NB4 (cell line): ENCODE measurements around the gene LITAFD.

Source experiments
- CTCF ChIP-seq: IDR thresholded peaks from one replicate; pipeline ENCODE4 v1.5.1; 2012; ENCODE audit warnings: low read depth, low read length
- MYC ChIP-seq: IDR thresholded peaks from 2 replicates; pipeline ENCODE4 v1.6.1; 2011; ENCODE audit warnings: low read depth, low read length
- POLR2A ChIP-seq: IDR thresholded peaks from 2 replicates; pipeline ENCODE4 v1.6.1; 2011; ENCODE audit warnings: mild to moderate bottlenecking; ENCODE audit not compliant: insufficient read length; ENCODE audit errors: extremely low read depth
- TF ChIP-seq, protein P1 (sequence below): IDR thresholded peaks from 2 replicates; pipeline ENCODE4 v1.6.1; 2011; ENCODE audit warnings: low read depth, low read length

- no peak for TF ChIP-seq CTCF
- TF ChIP-seq POLR2A, result no peak
- TF ChIP-seq, protein P1, sequence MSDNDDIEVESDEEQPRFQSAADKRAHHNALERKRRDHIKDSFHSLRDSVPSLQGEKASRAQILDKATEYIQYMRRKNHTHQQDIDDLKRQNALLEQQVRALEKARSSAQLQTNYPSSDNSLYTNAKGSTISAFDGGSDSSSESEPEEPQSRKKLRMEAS, result no peak
- no peak for TF ChIP-seq MYC
Measured at GRCh38 chr16:8848939-8849391, 33.2 kb upstream of the LITAFD start.
